Colonic mucosa (tissue), 4 donors: ENCODE data around the gene CSRP2. TPM values are rescaled to one million over a fixed set of nuclear protein-coding genes. Genes with fewer than 3 reads are reported as not detected.

Experiments used
- DNase-seq: peaks from one replicate; pipeline ENCODE4 v3.0.0-alpha.2; 2020
- H3K27ac ChIP-seq: fragments of 200-600 bp; one replicate; pipeline ENCODE4 v1.8.0; 2021
- H3K27me3 ChIP-seq: fragments of 200-600 bp; one replicate; pipeline ENCODE4 v1.8.0; 2021
- H3K36me3 ChIP-seq: fragments of 200-600 bp; one replicate; pipeline ENCODE4 v1.8.0; 2021
- H3K4me1 ChIP-seq: fragments of 200-600 bp; one replicate; pipeline ENCODE4 v1.8.0; 2021; ENCODE audit warnings: mild to moderate bottlenecking
- H3K4me3 ChIP-seq: fragments of 200-600 bp; one replicate; pipeline ENCODE4 v1.8.0; 2021
- H3K9ac ChIP-seq, 2 donors: one replicate each; pipeline ENCODE4 v1.7.0; 2013; ENCODE audit warnings: control low read depth in 2 of 2, low read depth in 2 of 2, low read length in 2 of 2
- H3K9me3 ChIP-seq: fragments of 200-600 bp; one replicate; pipeline ENCODE4 v1.8.0; 2021
- intact Hi-C: fragments of 100-400 bp; cut with DNase I; formaldehyde crosslinking; loops from one replicate; pipeline ENCODE4 v1.14.1; 2022
- total RNA-seq, 2 donors: library from RNA; stranded (reverse); fragmentation: NEBNext Ultra II Directional in 1 of 2; extraction: Animal tissue kit (Norgen Biotek cat#: 25700) in 1 of 2; gene quantifications; one replicate each; pipeline ENCODE4 v1.2.1, GENCODE V29; 2021
- TF ChIP-seq, protein P1 (sequence below): fragments of 200-600 bp; IDR thresholded peaks from one replicate; pipeline ENCODE4 v1.8.0; 2022; ENCODE audit warnings: antibody characterized with exemption, mild to moderate bottlenecking
- donor health status: healthy.
- donor health status: DM: no; HTN: no; CAD: no.
- donor health status: DM: no; HTN: no; CAD: no.

Gene CSRP2
- total RNA-seq, 2 donors from 2014 or later = 5.8 to 7.4 TPM

DNA sequence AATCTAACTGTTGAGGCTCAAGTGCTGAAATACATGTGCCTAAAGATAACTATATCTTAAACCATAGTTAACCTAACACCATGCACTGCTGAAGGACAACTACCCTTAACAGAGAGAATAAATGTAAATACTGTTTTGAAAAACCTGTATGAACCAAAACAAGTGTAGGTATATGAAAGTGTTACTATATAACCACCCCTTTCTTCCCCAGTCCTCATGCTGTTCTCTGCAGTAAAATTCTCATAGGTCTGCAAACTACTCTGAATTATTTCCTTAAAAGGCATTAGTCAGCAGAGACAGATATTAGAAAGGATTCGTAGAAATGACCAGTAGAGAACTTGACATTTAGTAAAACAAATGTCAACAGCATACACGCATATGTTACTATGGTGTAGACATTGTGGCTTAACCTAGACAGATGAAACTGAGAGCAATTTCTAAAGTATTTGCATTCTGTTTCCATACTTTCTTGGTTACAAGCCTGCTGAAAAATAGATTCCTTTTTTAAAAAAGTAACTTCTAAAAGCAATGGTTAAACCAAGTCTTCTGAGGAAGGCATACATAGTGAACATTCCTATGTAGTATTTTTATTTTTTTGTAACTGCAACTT is 13.9 kb downstream of the CSRP2 start:
- no peak overlapping the region for H3K27ac ChIP-seq
- no peaks in the 10 kb centered on the region for H3K9me3 ChIP-seq
- no peaks in the 10 kb centered on the region for H3K36me3 ChIP-seq
- no peaks in the 10 kb centered on the region for H3K27me3 ChIP-seq
- H3K9ac ChIP-seq = no peak overlapping the region
- TF ChIP-seq, protein P1, sequence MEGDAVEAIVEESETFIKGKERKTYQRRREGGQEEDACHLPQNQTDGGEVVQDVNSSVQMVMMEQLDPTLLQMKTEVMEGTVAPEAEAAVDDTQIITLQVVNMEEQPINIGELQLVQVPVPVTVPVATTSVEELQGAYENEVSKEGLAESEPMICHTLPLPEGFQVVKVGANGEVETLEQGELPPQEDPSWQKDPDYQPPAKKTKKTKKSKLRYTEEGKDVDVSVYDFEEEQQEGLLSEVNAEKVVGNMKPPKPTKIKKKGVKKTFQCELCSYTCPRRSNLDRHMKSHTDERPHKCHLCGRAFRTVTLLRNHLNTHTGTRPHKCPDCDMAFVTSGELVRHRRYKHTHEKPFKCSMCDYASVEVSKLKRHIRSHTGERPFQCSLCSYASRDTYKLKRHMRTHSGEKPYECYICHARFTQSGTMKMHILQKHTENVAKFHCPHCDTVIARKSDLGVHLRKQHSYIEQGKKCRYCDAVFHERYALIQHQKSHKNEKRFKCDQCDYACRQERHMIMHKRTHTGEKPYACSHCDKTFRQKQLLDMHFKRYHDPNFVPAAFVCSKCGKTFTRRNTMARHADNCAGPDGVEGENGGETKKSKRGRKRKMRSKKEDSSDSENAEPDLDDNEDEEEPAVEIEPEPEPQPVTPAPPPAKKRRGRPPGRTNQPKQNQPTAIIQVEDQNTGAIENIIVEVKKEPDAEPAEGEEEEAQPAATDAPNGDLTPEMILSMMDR = no peak
- DNase-seq = no peak
- H3K4me3 ChIP-seq = no peak overlapping the region
- no peaks in the 10 kb centered on the region for H3K4me1 ChIP-seq
- intact Hi-C loops = no loop called here

DNA sequence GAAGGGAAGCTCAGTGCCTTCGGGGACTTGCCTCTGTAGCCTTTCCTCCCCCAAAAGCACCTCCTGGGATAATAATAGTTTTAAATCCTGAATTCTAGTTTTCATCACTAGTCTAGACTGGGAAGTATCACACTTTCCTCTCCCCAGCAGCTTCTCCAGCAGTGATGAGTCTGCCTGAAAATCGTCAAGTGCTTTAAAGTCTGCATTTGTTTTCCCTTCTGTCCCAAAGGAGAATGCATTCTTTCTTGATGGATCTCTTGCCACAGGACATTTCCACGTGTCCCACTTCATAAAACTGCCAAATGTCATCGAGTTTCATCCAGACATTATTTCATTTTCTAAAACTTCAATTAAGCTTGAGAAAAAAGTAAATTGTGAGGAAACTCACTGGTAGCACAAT is 15.0 kb downstream of the CSRP2 start:
- Histone ChIP-seq H3K9ac (no peak overlapping the region), H3K27ac (no peak overlapping the region), H3K4me3 (no peak overlapping the region), H3K36me3 (no peaks in the 10 kb centered on the region), H3K9me3 (no peaks in the 10 kb centered on the region), H3K27me3 (no peaks in the 10 kb centered on the region), H3K4me1 (no peaks in the 10 kb centered on the region)
- intact Hi-C loops = no loop called here
- DNase-seq = no peak
- TF ChIP-seq, protein P1 = no peak

DNA sequence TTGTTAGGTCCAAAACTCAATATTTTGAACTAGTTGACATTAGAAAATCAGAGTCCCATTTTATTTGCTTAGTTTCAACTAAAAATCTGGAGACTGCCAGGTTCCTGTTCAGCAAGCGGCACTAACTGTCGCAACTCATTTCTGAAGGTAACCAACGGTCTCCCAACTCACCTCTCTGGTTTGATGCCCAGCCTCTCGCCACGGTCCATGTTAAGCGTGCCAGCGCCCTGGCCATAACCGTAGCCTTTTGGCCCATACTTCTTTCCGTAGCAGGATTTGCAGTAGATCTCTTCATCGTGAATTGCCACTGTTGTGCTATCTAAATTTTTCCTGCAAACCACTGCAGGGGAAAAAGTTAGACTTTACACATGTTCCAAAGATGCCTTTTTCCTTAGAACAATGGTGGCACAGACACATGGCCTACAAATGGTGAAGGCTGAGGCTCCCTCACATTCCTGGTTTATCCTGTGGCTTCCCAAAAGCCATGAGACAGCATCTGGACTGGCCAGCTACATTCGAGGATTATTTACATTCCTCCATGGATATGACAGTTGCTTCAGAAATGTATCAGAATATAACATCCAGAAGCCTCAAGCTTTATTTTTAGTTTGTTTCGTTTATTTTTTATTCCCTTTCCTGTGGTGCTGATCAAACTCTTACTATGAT is 15.7 kb downstream of the CSRP2 start:
- Histone ChIP-seq H3K9me3 (no peaks in the 10 kb centered on the region), H3K27ac (no peak overlapping the region), H3K27me3 (no peaks in the 10 kb centered on the region), H3K9ac (no peak overlapping the region), H3K4me3 (no peak overlapping the region), H3K36me3 (no peaks in the 10 kb centered on the region), H3K4me1 (no peaks in the 10 kb centered on the region)
- DNase-seq = no peak
- intact Hi-C loops = no loop called here
- TF ChIP-seq, protein P1 = no peak

DNA sequence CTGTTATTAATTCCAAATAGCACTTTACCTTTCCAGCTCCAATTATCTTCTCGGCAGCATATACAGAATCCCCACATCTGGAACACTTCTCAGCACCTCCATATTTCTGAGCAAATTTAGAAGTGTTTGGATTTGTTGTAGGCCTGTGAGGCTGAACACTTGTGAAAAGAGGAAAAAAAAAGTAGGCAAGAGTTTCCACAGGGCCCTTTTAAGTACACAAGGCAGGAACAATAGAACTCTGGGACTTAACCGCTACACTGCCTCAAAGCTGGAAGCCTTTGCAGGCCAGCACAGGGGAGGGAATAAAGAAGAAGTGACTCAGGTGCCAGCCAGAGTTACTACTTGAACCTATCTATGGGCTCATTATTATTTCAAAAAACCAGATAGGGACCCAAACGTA is 18.6 kb downstream of the CSRP2 start:
- H3K4me3 ChIP-seq = no peak overlapping the region
- TF ChIP-seq, protein P1 = no peak

DNA sequence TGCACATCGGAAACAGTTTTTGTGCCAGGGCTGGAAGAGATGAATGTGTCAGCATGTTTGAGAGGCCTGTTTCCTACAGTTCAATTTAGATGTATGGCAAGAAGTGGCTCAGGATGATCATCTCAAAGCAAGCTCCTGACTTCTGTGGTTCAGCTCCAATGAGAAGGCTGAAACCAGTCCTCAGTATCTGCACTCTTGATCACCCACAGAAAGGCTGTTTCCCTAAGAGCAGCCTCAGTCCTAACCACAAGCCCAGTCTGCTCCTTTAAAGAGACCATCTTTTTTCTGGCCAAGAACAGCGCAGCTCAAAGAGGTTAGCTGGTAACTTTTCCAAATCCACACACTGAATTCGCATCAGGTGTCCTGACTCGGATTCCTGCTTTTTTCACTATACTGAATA is 19.2 kb downstream of the CSRP2 start:
- H3K9ac ChIP-seq = no peak overlapping the region
- TF ChIP-seq, protein P1 = no peak
- no peak for DNase-seq
- H3K4me3 ChIP-seq = no peak overlapping the region
- no peaks in the 10 kb centered on the region for H3K9me3 ChIP-seq
- no peaks in the 10 kb centered on the region for H3K36me3 ChIP-seq
- no peaks in the 10 kb centered on the region for H3K27me3 ChIP-seq
- no peak overlapping the region for H3K27ac ChIP-seq
- intact Hi-C loops = no loop called here
- no peaks in the 10 kb centered on the region for H3K4me1 ChIP-seq

More for the DNA sequence above, 18.6 kb downstream of the CSRP2 start:
- Histone ChIP-seq H3K9ac (no peak overlapping the region), H3K27ac (no peak overlapping the region), H3K4me1 (no peaks in the 10 kb centered on the region), H3K9me3 (no peaks in the 10 kb centered on the region), H3K36me3 (no peaks in the 10 kb centered on the region), H3K27me3 (no peaks in the 10 kb centered on the region)
- intact Hi-C loops = no loop called here
- no peak for DNase-seq
